IPS-20b (cell line): ENCODE data around the gene MCAT.

Experiments used
- H3K27ac ChIP-seq: one replicate; pipeline ENCODE4 v1.5.1; 2013; ENCODE audit warnings: low read length
- H3K27me3 ChIP-seq: 2 replicates; pipeline ENCODE4 v1.6.1; 2013; ENCODE audit warnings: mild to moderate bottlenecking, low read length, inconsistent platforms; ENCODE audit not compliant: insufficient read depth
- H3K36me3 ChIP-seq: 2 replicates; pipeline ENCODE4 v1.6.1; 2013; ENCODE audit warnings: low read depth, mild to moderate bottlenecking, inconsistent platforms, low read length, moderate library complexity; ENCODE audit not compliant: insufficient read depth
- H3K4me1 ChIP-seq: 2 replicates; pipeline ENCODE4 v1.6.1; 2013; ENCODE audit warnings: mild to moderate bottlenecking, control low read depth, inconsistent platforms, low read length, moderate library complexity; ENCODE audit not compliant: insufficient read depth
- H3K4me3 ChIP-seq: 2 replicates; pipeline ENCODE4 v1.5.1; 2013; ENCODE audit warnings: mild to moderate bottlenecking, low read length, inconsistent platforms
- H3K9ac ChIP-seq: 2 replicates; pipeline ENCODE4 v1.6.1; 2013; ENCODE audit warnings: low read depth, mild to moderate bottlenecking, inconsistent platforms, low read length, moderate library complexity
- H3K9me3 ChIP-seq: 2 replicates; pipeline ENCODE4 v1.6.1; 2013; ENCODE audit warnings: mild to moderate bottlenecking, low read depth, low read length, inconsistent platforms; ENCODE audit not compliant: insufficient read depth

MCAT gene

DNA sequence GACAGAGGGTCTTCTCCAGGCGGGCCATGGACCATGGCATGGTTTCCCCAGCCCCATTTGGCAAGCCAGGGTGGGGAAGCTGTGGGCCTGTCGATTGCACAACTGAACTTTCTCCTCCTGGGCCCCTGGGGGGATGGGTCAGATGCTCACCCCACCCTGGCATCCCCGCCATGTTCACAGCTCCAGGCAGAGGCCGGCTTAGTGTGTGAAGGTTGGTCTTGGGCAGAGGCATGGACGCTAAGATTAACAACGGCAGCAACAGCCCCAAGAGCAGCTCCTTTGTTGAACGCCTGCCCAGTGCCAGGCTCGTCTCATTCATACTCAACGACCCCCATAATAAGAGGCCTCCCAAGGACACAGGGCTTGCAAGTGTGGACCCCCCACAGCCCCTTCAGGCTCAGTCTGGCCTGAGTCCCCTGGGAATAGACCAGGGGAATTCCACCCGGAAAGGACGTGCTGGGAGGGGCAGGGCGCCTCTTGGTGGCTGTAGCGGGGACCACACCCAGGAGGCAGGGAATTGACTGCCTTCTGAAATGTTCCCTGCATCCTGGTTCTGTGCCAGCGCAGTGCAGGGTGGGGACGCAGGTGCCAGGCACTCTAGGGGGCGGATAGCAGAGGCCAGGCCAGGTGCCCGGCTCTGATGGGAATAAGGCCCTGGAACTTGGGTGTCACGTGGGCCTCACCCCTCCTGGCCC lies 16.4 kb upstream of the MCAT start:
- Histone ChIP-seq H3K9ac (no peak overlapping the region), H3K4me1 (no peaks in the 10 kb centered on the region), H3K9me3 (no peaks in the 10 kb centered on the region), H3K27ac (no peak overlapping the region), H3K4me3 (no peak overlapping the region), H3K27me3 (no peaks in the 10 kb centered on the region), H3K36me3 (no peaks in the 10 kb centered on the region)

DNA sequence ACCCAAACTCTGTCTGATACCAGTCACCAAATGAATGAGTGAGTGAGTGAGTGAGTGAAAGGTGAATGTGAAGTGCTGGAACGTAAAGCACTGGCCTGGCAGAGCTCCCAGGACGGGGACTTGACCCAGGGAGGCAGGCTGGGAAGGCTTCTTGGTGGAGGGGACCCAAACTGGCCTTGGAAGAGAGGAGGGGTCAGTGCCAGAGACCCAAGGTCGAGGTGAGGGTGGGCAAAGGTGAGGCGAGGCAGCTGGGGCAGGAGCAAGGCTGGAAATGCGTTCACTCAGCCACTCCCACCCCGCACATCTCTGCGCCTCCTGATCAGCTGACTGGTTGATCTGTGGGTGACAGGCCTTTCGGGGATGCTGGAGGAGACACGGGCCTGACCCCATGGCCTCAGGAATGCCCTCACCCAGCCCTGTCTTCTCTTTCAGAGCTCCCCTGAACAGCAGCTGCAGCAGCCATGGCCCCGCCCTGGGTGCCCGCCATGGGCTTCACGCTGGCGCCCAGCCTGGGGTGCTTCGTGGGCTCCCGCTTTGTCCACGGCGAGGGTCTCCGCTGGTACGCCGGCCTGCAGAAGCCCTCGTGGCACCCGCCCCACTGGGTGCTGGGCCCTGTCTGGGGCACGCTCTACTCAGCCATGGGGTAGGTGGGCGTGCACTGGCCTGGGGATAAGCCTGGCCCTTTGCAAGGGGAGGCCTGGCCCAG lies 15.7 kb upstream of the MCAT start:
- H3K9ac ChIP-seq = no peak overlapping the region

GRCh38 chr22:43157874-43158546 lies 14.8 kb upstream of the MCAT start:
- H3K4me3 ChIP-seq = no peak overlapping the region
- H3K9ac ChIP-seq = no peak overlapping the region
- H3K27me3 ChIP-seq = peaks cover under 1% of the 10 kb centered on the region; the same call in 1 of the 2 replicates
- no peaks in the 10 kb centered on the region for H3K36me3 ChIP-seq
- H3K27ac ChIP-seq = no peak overlapping the region
- H3K9me3 ChIP-seq = no peaks in the 10 kb centered on the region
- H3K4me1 ChIP-seq = no peaks in the 10 kb centered on the region

More for the DNA sequence above, 15.7 kb upstream of the MCAT start:
- no peak overlapping the region for H3K4me3 ChIP-seq
- H3K36me3 ChIP-seq = no peaks in the 10 kb centered on the region
- H3K9me3 ChIP-seq = no peaks in the 10 kb centered on the region
- H3K4me1 ChIP-seq = no peaks in the 10 kb centered on the region
- H3K27ac ChIP-seq = no peak overlapping the region
- H3K27me3 ChIP-seq = no peaks in the 10 kb centered on the region

- no peak overlapping the region; the same call in 1 of the 2 replicates for H3K9ac ChIP-seq
Measured at GRCh38 chr22:43156413-43156812, 13.2 kb upstream of the MCAT start.

DNA sequence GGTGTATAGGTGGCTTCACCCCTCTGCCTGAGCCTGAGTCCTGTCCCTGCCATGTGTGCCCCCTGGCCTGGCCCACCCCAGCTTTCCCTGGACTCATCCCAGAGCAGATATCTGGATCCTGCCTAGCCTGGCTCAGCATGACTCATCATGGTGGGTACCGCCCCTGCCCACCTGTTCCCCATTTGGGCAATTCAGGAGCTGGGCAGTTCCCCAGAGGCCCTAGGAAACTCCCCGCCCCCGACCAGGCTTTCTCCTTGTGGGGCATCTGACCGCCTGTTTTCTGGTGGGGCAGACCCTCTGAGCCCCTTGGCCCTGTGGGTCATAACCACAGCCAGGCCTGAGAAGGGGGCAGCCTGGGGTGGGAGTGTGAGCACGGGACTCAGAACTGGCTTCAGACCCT lies 12.6 kb upstream of the MCAT start:
- H3K4me3 ChIP-seq = no peak overlapping the region
- no peak overlapping the region for H3K27ac ChIP-seq
- peaks cover 21% of the 10 kb centered on the region for H3K27me3 ChIP-seq
- H3K9me3 ChIP-seq = no peaks in the 10 kb centered on the region
- H3K9ac ChIP-seq = no peak overlapping the region
- no peaks in the 10 kb centered on the region for H3K36me3 ChIP-seq
- no peaks in the 10 kb centered on the region for H3K4me1 ChIP-seq

More at GRCh38 chr22:43156413-43156812, 13.2 kb upstream of the MCAT start:
- Histone ChIP-seq H3K4me1 (no peaks in the 10 kb centered on the region), H3K36me3 (no peaks in the 10 kb centered on the region), H3K27me3 (peaks cover 16% of the 10 kb centered on the region), H3K9me3 (no peaks in the 10 kb centered on the region), H3K27ac (no peak overlapping the region), H3K4me3 (no peak overlapping the region)

DNA sequence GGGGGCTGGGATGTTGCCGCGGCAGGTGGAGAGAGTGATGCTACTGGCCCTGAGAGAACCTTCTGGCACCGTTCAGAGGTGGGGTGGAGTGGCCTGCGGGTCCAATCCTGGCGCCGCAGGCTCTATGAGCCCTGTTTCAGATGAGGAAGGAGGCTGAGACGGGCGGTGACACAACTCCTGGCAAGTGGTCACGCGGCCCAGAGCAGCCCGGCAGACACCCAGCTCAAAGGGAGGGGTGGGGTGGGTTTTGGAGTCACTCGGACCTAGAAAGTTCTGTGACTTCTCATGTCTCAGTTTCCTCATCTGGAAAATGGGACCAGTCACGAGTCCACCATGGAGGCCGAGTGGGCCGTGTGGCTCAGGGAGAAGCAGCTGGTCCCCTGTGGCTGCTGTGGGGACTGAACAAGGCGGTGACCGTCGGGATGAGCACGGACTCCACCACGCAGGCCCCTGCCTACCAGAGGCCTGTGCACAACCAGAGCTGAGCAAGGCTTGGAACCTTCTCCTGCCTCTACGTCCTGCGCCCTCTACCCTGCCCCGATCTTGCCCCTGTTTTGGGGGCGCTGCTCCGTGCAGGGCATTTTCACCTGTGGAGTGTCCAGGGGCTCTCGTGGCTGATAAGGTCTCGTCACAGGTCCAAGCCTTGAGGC lies 11.8 kb upstream of the MCAT start:
- Histone ChIP-seq H3K27me3 (peaks cover 26% of the 10 kb centered on the region), H3K27ac (no peak overlapping the region), H3K4me1 (no peaks in the 10 kb centered on the region), H3K36me3 (no peaks in the 10 kb centered on the region), H3K4me3 (no peak overlapping the region), H3K9me3 (no peaks in the 10 kb centered on the region), H3K9ac (no peak overlapping the region)

DNA sequence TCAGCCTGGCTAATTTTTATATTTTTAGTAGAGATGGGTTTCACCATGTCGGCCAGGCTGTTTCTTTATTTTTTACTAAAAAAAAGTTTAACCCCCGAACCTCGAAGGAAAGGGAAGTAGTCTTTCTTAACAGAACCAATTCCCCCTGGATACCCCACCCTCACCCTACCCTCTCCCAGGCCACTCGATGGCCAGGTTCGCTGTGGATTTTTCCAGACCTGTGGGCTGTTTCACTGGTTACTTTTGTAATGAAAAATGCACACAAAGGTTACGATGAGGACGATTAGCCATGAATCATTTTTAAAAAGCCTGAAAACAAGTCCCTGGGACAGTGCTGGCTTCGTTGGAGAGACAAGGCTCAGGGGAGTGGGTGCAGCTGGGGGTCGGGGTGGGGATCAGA lies 10.7 kb upstream of the MCAT start:
- Histone ChIP-seq H3K27ac (no peak overlapping the region), H3K4me1 (no peaks in the 10 kb centered on the region), H3K4me3 (no peak overlapping the region), H3K27me3 (peaks cover 26% of the 10 kb centered on the region), H3K9ac (no peak overlapping the region), H3K9me3 (no peaks in the 10 kb centered on the region), H3K36me3 (no peaks in the 10 kb centered on the region)

DNA sequence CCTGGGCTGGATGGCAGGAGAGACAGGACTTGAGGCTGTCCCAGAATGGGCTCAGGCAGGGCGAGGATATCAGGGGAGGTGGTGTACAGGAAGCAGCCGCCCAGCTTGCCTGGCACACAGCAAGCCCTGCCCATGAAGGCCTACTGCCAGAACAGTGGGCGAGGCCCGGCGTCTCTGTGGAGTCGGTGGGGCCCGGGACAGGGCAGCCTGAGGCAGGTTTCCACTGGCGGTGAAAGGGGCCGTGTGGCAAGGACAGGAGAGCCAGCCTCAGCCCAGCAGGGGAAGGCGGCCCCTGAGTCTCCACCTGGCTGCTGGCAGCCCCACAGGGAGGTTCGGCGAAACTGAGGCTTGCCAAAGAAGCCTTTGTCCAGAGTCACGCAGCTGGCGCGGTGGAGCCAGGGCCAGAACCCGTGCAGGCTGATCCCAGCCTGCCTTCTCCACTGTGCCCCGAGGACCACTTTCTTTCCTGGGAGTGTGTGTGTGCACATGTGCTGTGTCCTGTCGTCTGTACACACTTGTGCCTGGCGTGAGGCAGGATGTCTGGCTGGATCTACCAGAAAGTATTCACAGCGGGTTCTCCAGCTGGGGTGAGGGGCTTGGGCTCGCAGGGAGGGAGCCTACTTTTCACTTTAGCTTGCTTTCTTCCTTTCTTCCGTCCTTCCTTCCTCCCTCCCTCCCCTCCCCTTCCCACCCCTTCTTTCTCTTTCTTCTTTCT lies 9.3 kb upstream of the MCAT start:
- H3K27ac ChIP-seq = no peak overlapping the region
- no peak overlapping the region for H3K9ac ChIP-seq
- no peaks in the 10 kb centered on the region for H3K9me3 ChIP-seq
- H3K36me3 ChIP-seq = no peaks in the 10 kb centered on the region
- H3K4me1 ChIP-seq = no peaks in the 10 kb centered on the region
- peak overlapping the region; percentile 66; the same call in 1 of the 2 replicates for H3K4me3 ChIP-seq
- peaks cover 26% of the 10 kb centered on the region for H3K27me3 ChIP-seq

- Histone ChIP-seq H3K9me3 (no peaks in the 10 kb centered on the region), H3K27me3 (peaks cover 26% of the 10 kb centered on the region), H3K4me1 (no peaks in the 10 kb centered on the region), H3K36me3 (no peaks in the 10 kb centered on the region), H3K27ac (no peak overlapping the region), H3K9ac (no peak overlapping the region), H3K4me3 (peak overlapping the region; percentile 66; the same call in 1 of the 2 replicates)
Measured at GRCh38 chr22:43152003-43152356, 8.8 kb upstream of the MCAT start.

- peaks cover 26% of the 10 kb centered on the region for H3K27me3 ChIP-seq
- H3K4me3 ChIP-seq = peak within 1 kb of the TSS; percentile 66; the same call in 1 of the 2 replicates
- H3K9ac ChIP-seq = no peak within 1 kb of the TSS
- H3K9me3 ChIP-seq = no peaks in the 10 kb centered on the region
- H3K36me3 ChIP-seq = no peaks in the 10 kb centered on the region
- no peak within 1 kb of the TSS for H3K27ac ChIP-seq
- no peaks in the 10 kb centered on the region for H3K4me1 ChIP-seq
Measured at GRCh38 chr22:43151251-43152002, 8.2 kb upstream of the MCAT start, which contains the start of gene TSPO. TSPO (plus strand) TSS chr22:43151559; CDS start chr22:43159239, 7,680 bp downstream.
